ENCODE results near the gene DYRK1A. TPM values are rescaled to one million over a fixed set of nuclear protein-coding genes. Genes with fewer than 3 reads are reported as not detected.

The DYRK1A gene
- total RNA-seq, 2 experiments from 2014 or later, result 85.6 to 108 TPM

DNA sequence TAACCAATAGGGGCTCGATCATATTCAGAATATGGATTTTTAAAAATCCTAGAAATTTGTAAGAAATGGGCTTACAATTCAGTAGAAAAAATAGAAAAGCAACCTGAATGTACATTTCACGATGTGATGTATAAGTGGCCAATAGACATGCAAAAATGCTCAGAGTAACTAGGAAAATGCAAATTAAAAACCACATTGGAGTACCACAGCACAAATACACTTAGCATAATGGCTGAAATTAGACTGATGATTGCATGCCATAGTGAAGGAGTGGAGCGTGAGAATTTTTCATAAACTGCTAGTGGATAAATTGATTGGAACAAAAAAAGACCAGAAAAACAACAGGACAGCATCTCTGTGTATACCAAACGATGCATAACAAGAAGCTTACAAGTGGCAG is 102.3 kb downstream of the DYRK1A start:
- Mint-ChIP-seq H3K27ac (no peak overlapping the region), H3K4me3 (no peak overlapping the region), H3K36me3 (ENCODE audit: low read depth) (peaks cover 34% of the 10 kb centered on the region), H3K4me1 (peaks cover 22% of the 10 kb centered on the region), H3K27me3 (no peaks in the 10 kb centered on the region), H3K9me3 (peaks cover 2% of the 10 kb centered on the region)
- POLR2A ChIA-PET, result no interaction called here
- CTCF ChIA-PET, result interaction anchor here (1.3 kb wide), 1 partner anchor 48 kb away, joined by 3 read pairs; no protein-coding TSS in a partner anchor
- DNase-seq, result no peak

DNA sequence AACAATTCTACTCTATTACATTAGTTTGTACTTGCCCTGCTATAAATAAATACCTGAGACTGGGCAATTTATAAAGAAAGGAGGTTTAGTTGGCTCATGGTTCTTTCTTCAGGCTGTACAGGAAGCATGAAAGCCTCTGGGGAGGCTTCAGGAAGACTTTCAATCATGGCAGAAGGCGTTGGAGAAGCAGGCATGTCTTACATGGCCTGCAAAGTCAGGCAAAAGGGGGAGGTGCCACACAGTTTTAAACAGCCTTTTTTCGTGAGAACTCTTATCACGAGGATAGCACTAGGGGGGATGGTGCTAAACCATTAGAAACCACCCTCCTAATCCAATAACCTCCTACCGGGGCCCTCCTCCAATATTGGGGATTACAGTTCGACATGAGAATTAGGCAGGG is 102.9 kb downstream of the DYRK1A start:
- H3K4me1 Mint-ChIP-seq, result peaks cover 20% of the 10 kb centered on the region
- CTCF ChIA-PET, result no interaction called here
- no peak for DNase-seq
- H3K4me3 Mint-ChIP-seq, result no peak overlapping the region
- POLR2A ChIA-PET, result no interaction called here
- peaks cover 2% of the 10 kb centered on the region for H3K9me3 Mint-ChIP-seq
- peaks cover 34% of the 10 kb centered on the region for H3K36me3 Mint-ChIP-seq (ENCODE audit: low read depth)
- H3K27ac Mint-ChIP-seq, result no peak overlapping the region
- H3K27me3 Mint-ChIP-seq, result no peaks in the 10 kb centered on the region

DNA sequence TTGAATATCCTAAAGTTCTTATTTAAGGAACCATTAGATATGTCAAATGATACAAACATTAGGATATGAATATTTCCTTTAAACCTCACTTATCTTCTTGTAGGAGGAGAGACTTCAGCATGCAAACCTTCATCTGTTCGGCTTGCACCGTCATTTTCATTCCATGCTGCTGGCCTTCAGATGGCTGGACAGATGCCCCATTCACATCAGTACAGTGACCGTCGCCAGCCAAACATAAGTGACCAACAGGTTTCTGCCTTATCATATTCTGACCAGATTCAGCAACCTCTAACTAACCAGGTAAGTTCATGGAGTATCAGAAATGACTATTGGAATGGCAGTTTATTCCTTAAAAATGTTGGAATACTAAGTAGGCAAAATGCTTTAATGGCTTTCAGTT is 106.0 kb downstream of the DYRK1A start:
- H3K27ac Mint-ChIP-seq, result no peak overlapping the region
- H3K9me3 Mint-ChIP-seq, result peaks cover 2% of the 10 kb centered on the region
- no peak overlapping the region for H3K4me3 Mint-ChIP-seq
- peaks cover 34% of the 10 kb centered on the region for H3K36me3 Mint-ChIP-seq (ENCODE audit: low read depth)
- H3K27me3 Mint-ChIP-seq, result no peaks in the 10 kb centered on the region
- no peak for DNase-seq
- ChIA-PET POLR2A (no interaction called here), CTCF (no interaction called here)
- H3K4me1 Mint-ChIP-seq, result peaks cover 32% of the 10 kb centered on the region

DNA sequence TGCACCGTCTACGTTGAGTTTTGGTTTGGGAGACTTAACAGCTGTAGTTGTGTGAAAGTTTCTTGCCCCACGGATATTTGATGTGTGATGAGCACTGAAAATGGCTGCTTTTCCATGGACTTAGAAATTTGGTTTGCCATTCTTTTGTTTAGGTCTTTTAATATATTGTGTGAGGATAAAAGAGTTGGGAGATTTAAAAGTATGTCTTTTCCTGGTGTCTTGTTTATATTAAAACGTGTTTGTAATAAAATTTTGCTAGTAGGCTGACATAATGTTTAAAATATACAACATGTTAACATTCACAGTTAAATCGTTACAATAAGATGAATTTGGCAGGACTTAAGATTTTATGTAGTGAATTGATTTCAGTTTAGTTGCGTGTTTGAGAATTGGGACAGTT is 106.9 kb downstream of the DYRK1A start:
- POLR2A ChIA-PET, result no interaction called here
- Mint-ChIP-seq H3K4me3 (no peak overlapping the region), H3K4me1 (peaks cover 37% of the 10 kb centered on the region), H3K27ac (no peak overlapping the region), H3K27me3 (no peaks in the 10 kb centered on the region), H3K36me3 (ENCODE audit: low read depth) (peaks cover 30% of the 10 kb centered on the region), H3K9me3 (peaks cover under 1% of the 10 kb centered on the region)
- DNase-seq, result no peak
- CTCF ChIA-PET, result no interaction called here

DNA sequence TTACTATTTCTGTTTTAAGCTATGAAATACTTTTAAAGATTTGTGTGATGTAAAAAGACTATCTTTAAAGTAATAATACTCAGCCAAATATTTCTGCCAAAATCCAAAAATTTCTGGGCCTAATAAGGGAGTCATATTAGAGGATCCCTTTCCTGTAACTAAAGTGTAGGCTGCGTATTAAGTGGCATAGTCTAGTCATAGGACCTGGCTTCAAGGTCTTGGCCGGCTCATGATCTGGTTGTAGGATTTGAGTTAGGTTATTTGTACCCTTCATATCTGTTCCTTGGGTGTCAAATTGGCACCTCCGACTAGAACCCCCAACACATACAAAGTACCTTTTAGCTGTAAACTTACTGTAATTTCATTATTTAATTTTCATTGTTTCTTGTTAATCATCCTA is 107.8 kb downstream of the DYRK1A start:
- Mint-ChIP-seq H3K4me3 (no peak overlapping the region), H3K4me1 (peaks cover 33% of the 10 kb centered on the region), H3K27ac (no peak overlapping the region), H3K27me3 (no peaks in the 10 kb centered on the region), H3K9me3 (no peaks in the 10 kb centered on the region), H3K36me3 (ENCODE audit: low read depth) (peaks cover 24% of the 10 kb centered on the region)
- DNase-seq, result no peak
- POLR2A ChIA-PET, result no interaction called here
- CTCF ChIA-PET, result no interaction called here

DNA sequence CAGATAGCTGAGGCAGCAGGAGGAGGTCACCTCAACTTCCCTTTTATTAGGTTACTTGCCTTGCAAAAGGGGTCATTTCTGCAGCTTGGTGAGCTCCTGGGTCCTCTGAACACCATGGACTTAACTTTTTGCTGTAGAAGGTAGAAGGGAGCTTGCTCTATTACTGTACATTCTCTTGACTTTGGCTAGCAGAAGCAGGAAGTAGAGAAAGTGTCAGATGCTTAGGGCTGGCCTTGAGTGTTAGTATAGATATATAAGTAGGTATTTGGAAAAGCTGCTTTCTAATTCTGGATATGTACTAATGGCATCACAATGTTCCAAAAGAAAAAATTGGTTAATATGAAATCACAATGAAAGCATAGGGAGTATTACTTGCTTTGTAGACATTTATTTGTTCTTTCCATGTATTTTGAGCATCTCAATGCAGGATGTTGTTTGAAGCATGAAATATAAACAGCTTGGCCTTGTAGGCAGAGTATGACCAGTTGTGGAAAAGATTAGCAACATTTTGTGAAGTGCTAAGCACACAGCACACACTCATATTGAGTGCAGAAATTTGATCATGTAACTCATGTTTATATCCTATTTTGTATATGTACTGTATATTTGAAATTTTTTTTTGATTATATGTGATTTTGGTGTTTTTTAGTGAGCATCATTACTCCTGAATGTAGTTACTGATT is 108.8 kb downstream of the DYRK1A start:
- POLR2A ChIA-PET, result no interaction called here
- CTCF ChIA-PET, result no interaction called here
- no peak overlapping the region for H3K4me3 Mint-ChIP-seq
- H3K36me3 Mint-ChIP-seq (ENCODE audit: low read depth), result peaks cover 23% of the 10 kb centered on the region
- DNase-seq, result no peak
- H3K9me3 Mint-ChIP-seq, result no peaks in the 10 kb centered on the region
- H3K27me3 Mint-ChIP-seq, result no peaks in the 10 kb centered on the region
- peaks cover 31% of the 10 kb centered on the region for H3K4me1 Mint-ChIP-seq
- peak overlapping the region; percentile 10 for H3K27ac Mint-ChIP-seq

DNA sequence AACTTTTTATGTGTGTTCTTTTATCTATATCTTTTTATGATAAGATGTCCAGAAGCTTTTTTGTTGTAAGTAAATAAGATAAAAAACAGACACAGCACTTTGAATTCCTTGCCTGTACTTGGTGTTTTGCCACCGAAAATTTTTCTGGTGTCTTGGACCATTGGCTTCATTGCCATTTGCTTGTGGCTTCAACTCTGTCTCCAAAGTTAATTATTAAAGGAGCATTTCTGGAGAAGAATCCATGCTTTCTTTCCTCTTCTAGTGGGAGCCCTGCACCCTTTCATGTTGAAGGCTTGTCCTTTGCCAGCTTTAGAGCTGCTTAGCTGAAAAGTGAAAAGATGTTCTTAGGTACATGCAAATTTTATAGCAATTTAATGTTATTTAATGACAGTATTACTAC is 112.2 kb downstream of the DYRK1A start:
- Mint-ChIP-seq H3K4me1 (peaks cover 19% of the 10 kb centered on the region), H3K27me3 (no peaks in the 10 kb centered on the region), H3K36me3 (ENCODE audit: low read depth) (peaks cover 24% of the 10 kb centered on the region), H3K4me3 (no peak overlapping the region), H3K27ac (no peak overlapping the region), H3K9me3 (no peaks in the 10 kb centered on the region)
- DNase-seq, result no peak
- CTCF ChIA-PET, result no interaction called here
- POLR2A ChIA-PET, result no interaction called here

DNA sequence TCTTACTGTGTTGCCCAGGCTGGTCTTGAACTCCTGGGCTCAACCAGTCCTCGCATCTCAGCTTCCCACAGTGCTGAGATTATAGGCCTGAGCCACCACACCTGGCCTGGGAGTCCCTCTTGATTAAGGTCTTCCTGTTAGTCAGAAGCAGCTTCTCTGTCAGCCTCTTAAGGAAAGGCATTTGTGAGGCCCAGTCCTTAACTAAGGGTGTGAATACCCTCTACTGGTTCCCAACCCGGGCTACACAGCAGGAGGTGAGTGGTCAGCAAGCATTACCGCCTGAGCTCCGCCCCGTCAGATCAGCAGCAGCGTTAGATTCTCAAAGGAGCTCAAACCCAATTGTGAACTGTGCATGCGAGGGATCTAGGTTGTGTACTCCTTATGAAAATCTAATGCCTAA is 117.2 kb downstream of the DYRK1A start:
- no peak for DNase-seq
- peaks cover 30% of the 10 kb centered on the region for H3K36me3 Mint-ChIP-seq (ENCODE audit: low read depth)
- H3K27me3 Mint-ChIP-seq, result no peaks in the 10 kb centered on the region
- ChIA-PET CTCF (no interaction called here), POLR2A (no interaction called here)
- no peaks in the 10 kb centered on the region for H3K9me3 Mint-ChIP-seq
- H3K27ac Mint-ChIP-seq, result no peak overlapping the region
- H3K4me3 Mint-ChIP-seq, result no peak overlapping the region
- H3K4me1 Mint-ChIP-seq, result peaks cover 4% of the 10 kb centered on the region

DNA sequence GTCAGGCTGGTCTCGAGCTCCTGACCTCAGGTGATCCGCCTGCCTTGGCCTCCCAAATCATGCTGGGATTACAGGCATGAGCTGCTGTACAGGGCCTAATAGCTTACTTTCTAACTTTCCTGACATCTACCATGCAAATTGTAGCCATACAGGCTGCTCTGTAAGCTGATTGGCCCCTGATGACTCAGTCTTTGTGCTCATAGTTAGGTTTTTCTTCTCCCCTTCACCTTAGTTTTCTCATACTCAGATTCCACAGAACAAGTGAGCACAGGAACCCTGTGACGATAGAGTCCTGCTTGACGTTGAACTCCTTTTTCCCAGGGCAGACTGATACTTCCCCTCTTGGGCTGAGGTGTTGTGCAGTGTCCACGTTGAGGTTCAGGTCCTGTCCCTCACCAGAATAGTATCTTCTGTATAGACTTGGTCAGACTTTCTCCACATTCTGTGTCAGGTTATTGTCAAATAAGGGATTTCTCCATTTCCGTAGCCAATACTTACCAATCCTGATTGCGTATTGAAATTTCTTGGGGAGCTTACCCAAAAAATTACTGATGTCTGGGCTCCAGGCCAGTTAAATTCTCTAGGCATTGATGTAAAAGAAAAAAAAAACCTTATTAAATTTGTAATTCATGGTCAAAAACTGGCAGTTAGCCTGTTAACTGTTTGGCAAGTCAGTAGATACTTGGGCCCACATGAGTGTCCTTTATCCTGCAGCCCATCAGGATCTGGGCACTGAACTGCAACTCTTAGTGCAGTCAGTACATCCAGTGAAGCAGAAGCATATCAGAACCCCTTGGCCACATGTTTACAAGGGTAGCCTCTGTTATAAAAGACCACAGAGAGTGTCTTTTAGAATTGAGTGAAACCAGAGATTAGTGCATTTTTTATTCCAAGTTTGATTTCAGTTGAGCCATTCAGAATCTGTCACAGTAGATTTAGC is 118.2 kb downstream of the DYRK1A start:
- no peak overlapping the region for H3K4me3 Mint-ChIP-seq
- peak overlapping the region; percentile 13 for H3K27ac Mint-ChIP-seq
- ChIA-PET POLR2A (no interaction called here), CTCF (no interaction called here)
- H3K4me1 Mint-ChIP-seq, result peaks cover 9% of the 10 kb centered on the region
- no peak for DNase-seq
- H3K36me3 Mint-ChIP-seq (ENCODE audit: low read depth), result peaks cover 33% of the 10 kb centered on the region
- no peaks in the 10 kb centered on the region for H3K27me3 Mint-ChIP-seq
- no peaks in the 10 kb centered on the region for H3K9me3 Mint-ChIP-seq

DNA sequence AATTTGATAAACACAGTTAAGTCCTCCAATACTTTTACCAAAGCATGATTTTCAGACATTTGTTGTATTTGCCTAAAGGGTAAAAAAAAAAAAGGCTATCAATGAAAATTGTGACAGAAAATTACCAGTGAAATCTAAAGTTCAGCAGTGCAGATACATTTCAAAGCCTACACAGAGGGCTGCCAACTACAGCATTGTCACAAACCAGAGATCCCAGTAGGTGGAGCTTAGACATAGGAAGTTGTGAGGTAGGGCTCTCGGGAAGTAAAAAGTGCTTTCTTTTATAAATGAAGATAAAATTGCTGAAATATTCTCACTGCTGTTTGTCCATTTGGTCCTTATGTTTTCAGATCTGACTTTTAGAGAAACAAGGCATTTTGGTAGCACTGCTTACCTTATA is 123.0 kb downstream of the DYRK1A start:
- Mint-ChIP-seq H3K27ac (peak overlapping the region; percentile 20), H3K4me1 (peaks cover 9% of the 10 kb centered on the region), H3K36me3 (ENCODE audit: low read depth) (peaks cover 46% of the 10 kb centered on the region), H3K4me3 (no peak overlapping the region), H3K27me3 (no peaks in the 10 kb centered on the region), H3K9me3 (no peaks in the 10 kb centered on the region)
- POLR2A ChIA-PET, result no interaction called here
- DNase-seq, result no peak
- CTCF ChIA-PET, result interaction anchor here (0.6 kb wide), 1 partner anchor 1836 kb away, joined by 4 read pairs; no protein-coding TSS in a partner anchor

DNA sequence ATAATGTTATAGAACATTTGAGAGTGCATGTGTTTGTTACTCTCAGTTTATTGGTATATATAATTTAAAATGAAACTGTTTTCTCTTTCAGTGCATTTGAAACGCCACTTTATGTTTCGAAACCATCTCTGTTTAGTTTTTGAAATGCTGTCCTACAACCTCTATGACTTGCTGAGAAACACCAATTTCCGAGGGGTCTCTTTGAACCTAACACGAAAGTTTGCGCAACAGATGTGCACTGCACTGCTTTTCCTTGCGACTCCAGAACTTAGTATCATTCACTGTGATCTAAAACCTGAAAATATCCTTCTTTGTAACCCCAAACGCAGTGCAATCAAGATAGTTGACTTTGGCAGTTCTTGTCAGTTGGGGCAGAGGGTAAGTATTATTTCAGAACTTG is 123.5 kb downstream of the DYRK1A start:
- no peak for DNase-seq
- Mint-ChIP-seq H3K4me1 (peaks cover 9% of the 10 kb centered on the region), H3K36me3 (ENCODE audit: low read depth) (peaks cover 44% of the 10 kb centered on the region), H3K9me3 (no peaks in the 10 kb centered on the region), H3K27me3 (no peaks in the 10 kb centered on the region), H3K4me3 (no peak overlapping the region), H3K27ac (no peak overlapping the region)
- CTCF ChIA-PET, result interaction anchor here (0.6 kb wide), 1 partner anchor 1837 kb away, joined by 4 read pairs; no protein-coding TSS in a partner anchor
- POLR2A ChIA-PET, result no interaction called here

DNA sequence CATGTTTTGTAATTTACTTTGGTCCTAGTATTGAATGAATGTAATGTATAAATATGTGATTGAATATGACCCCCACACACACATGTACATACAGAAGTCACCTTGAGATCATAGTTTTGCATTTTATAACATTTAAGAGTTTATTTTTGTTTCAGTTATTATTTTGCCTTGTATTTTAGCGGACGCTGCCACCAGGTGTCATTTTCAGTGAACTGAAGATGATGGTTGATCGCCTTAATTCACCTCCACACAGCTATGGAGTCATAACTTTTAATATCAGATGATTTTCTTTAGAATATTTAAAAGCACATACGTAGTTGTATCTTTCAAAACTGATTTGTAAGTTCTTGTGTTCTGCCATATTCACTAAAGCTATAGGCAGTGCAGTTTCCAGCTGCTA is 130.4 kb downstream of the DYRK1A start:
- peaks cover 3% of the 10 kb centered on the region for H3K4me1 Mint-ChIP-seq
- POLR2A ChIA-PET, result no interaction called here
- H3K36me3 Mint-ChIP-seq (ENCODE audit: low read depth), result peaks cover 51% of the 10 kb centered on the region
- H3K9me3 Mint-ChIP-seq, result no peaks in the 10 kb centered on the region
- no peaks in the 10 kb centered on the region for H3K27me3 Mint-ChIP-seq
- H3K27ac Mint-ChIP-seq, result no peak overlapping the region
- no peak for DNase-seq
- no peak overlapping the region for H3K4me3 Mint-ChIP-seq
- CTCF ChIA-PET, result interaction anchor here (1.2 kb wide), 1 partner anchor 67 kb away, joined by 3 read pairs; no protein-coding TSS in a partner anchor

DNA sequence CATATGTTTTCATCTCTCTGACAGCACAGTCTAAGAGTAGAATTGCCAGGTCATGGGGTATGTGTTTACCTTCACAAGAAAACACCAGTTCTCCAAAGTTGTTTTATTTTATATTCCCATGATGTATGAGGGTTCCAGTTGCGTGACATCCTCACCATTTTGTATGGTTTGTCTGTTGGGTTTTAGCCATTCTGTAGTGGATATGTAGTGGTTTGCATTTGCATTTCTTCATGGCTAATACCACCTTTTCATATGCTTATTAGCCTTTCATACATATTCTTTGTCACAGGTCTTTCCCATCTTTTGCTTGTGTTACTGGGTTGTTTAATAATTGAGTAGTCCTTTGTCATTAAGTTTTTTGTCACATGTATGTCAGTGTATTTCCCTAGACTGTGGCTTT is 132.1 kb downstream of the DYRK1A start:
- Mint-ChIP-seq H3K36me3 (ENCODE audit: low read depth) (peaks cover 50% of the 10 kb centered on the region), H3K9me3 (no peaks in the 10 kb centered on the region), H3K27ac (peak overlapping the region; percentile 66), H3K4me1 (peaks cover 10% of the 10 kb centered on the region), H3K4me3 (no peak overlapping the region), H3K27me3 (no peaks in the 10 kb centered on the region)
- CTCF ChIA-PET, result no interaction called here
- DNase-seq, result no peak
- POLR2A ChIA-PET, result no interaction called here

Measured in activated CD4-positive, alpha-beta T cell treated with anti-CD3 and anti-CD28 coated beads, Interleukin-2, amount 10 ng/mL, durations not matched to agents 7 days and 5 days (primary cell).